ENCODE data around the gene PCLAF.

GRCh38 chr15:64425221-64425620 lies 44.0 kb upstream of the PCLAF start:
- TF ChIP-seq CTCF (IDR thresholded peaks at IDR 0.05) (no peak), EZH2 (IDR thresholded peaks at IDR 0.05; ENCODE audit: borderline replicate concordance, insufficient read depth, low read depth, low read length, poor library complexity, severe bottlenecking) (no peak)

Measured in B cell (primary cell).